Measurements from ENCODE around the gene SCD5.

SCD5 gene

DNA sequence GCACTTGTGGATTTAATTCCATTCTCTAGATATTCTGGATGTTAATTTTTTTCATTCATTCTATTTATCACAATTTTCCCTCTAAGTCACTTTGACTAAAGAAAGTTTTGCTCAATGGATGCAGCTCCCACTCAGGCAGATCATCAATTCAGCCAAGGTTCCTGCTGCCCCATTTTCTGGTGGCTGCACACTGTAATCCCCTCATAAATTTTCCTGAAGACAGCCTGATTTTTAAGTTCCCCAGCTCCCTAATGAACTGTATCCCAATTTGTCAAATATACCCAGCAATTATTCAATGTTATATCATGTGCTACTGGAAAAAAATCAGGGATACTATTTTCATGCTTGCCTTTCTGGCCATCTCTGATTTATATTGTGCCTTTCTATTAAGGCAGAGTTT is 61.2 kb downstream of the SCD5 start:
- in situ Hi-C loops (cut with HindIII; ENCODE audit: low sequenced_read_pairs): no loop called here

DNA sequence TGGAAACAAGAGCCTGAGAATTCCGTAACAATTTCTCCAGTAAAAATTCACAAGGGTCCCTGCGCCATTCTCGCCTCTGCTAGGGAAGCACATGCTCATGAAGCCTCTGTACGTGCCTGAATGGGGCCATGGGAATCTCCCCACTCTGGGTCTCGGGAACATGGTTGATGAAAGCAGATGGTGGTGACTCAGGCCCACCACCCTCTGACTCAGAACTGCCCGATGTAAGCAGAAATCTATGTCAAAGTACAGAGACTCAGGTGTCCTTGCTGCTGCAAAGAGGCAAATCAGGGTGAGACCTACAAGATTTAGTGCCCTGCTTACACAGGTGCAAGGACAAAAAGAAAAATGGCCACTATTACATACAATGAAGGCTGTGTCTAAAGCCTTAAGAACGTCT is 65.0 kb downstream of the SCD5 start:
- in situ Hi-C loops (cut with HindIII; ENCODE audit: low sequenced_read_pairs): no loop called here

DNA sequence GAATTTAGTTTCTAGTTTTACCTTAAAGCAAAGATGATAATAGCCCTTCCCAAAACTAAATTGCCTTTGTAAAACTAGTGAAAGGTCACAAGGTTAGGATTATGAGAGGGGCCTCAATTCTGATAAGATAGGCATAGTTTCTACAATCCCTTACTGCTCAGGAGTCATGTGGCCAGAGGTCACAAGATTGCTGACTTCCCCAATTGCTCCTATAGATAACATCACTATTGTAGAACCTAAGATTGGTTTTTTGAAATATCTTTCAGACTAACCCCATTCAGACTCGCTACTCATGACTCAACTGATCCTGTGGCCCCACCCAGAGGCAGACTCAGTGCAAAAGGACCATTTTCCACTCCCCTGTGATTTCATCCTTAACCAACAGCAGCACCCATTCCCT is 70.3 kb downstream of the SCD5 start:
- in situ Hi-C loops (cut with HindIII; ENCODE audit: low sequenced_read_pairs): no loop called here

DNA sequence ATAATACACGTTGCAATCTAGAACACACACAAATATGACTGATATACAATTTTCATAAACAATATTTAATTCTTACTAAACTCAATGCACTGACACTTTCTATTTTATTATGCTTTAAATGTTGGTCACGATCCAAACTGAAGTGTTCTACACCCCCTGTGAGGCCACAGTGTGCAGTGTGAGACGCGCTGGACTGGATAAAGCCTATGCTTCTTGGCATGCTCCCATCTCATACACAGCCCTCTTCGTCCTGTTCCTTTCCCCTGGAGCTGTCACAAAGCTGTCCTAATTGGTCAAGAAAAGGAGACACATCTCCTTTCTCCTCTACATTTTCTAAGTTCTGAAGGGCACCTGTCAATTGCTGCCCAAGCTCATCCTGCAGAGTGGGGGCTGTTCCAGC is 72.0 kb downstream of the SCD5 start:
- in situ Hi-C loops (cut with HindIII; ENCODE audit: low sequenced_read_pairs): no loop called here

DNA sequence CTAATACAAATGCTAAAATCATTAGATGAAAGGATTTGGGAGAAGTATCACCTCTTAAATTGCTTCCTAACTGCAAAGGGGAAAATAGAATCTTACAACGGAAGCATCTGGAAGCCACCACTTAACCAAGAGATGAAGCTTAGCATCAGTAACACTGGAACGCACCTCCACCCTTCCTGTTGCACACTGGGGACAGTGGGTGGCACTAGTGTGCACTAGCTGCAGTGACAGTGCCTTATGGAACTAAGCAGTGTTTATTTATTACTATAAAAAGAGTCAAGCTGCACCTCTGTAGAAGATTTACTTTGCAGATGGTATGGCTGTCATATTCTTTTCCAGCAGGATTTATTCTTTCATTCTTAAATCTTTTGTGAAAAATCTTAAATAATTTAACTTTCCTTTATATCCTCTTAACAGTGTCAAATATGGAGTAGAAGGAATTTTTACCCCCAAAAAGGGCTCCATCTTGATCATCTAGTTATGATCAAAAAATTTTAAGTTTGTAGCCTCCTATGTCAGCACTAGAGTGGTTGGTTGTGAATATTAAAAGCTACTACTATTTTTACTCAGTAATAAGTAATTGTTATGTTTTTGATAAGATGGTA is 76.7 kb downstream of the SCD5 start:
- in situ Hi-C loops (cut with HindIII; ENCODE audit: low sequenced_read_pairs): no loop called here

DNA sequence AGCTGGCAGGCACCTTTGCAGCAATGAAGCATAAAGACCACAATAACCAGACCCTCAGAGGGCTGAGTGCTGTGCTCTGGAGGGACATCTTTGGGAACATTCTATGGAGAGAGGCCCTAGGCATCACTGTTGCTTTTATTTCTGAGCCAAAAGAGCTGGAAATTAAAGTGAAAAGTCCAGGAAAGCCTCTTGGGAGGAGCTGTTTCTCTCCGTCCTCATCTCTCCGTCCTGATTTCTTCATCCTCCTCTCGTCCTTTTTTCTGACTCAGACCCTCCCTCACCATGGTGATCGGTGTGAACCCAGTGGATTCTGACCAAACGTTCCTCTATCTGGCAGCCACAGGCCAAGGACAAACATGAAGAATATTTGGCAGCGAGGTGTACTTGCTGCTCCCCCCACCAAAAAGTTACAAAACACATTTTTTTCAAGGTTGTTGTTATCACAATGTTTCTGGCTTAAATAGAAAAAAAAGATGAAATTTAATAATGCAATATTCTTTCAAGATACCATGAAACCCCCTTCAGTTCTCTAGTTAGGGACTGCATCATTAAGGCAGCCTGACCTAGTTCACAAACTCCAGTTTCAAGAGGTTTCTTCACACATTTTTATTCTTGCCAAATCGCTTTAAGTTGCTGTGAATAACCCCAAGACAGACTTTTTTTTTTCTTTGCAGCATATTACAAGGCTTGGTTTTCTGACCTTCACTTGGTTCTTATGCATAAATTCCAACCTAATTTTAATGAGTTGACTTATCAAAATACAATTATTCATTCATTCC is 80.2 kb downstream of the SCD5 start:
- in situ Hi-C loops (cut with HindIII; ENCODE audit: low sequenced_read_pairs): no loop called here

DNA sequence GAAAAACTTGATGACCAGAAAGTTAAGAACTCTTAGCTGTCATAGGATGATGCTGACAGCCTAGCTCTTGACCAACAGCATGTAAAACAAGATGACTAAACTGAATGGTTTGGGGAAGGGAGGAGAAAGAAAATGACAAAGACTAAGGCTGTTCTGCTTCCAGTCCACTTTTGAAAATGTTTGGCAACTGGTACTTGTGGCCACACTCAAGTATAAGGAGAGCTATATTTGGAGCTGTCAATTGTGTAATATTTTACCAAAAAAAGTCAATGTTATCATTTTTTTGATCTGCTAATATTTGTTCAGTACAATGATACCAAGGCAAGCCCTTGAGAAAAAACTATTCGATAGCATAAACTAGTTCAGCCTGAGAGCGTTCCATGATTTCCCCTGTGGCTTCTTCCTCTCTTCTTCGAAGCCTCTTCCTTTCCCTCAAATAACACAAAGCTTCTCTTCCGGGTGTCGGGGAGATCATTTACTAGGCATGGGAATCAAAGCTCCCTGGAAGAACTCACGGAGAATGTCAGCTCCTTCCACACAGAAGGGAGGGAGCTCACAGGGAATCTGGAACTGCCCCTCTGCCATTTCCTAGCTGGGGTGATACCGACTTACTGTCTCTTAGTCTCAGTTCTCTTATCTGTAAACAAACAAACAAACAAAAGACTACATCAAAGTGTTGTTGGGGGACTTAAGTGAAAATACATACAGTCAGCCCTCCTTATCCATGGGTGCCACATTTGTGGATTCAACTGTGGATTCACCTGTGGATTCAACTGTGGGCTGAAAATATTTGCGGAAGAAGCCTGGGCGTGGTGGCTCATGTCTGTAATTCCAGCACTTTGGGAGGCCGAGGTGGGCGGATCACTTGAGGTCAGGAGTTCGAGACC is 82.6 kb downstream of the SCD5 start:
- in situ Hi-C loops (cut with HindIII; ENCODE audit: low sequenced_read_pairs): no loop called here

DNA sequence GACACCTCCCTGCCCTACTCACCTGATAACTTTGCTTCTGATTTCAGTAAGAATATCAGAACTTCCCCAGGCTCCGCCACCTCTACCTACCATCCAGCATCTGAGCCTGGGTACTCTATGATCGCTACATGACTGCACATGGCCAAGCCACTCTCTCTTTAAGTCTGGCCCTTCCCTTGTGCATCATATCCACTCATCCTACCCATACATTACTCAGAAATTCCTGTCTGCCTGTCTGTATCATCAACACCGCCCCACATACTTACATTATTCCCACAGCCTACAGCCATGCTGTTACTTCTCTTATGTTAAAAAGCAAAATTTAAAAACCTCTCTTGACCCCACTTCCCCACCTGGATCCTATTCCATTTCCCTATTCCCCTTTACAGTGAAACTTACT is 84.7 kb downstream of the SCD5 start:
- in situ Hi-C loops (cut with HindIII; ENCODE audit: low sequenced_read_pairs): no loop called here

DNA sequence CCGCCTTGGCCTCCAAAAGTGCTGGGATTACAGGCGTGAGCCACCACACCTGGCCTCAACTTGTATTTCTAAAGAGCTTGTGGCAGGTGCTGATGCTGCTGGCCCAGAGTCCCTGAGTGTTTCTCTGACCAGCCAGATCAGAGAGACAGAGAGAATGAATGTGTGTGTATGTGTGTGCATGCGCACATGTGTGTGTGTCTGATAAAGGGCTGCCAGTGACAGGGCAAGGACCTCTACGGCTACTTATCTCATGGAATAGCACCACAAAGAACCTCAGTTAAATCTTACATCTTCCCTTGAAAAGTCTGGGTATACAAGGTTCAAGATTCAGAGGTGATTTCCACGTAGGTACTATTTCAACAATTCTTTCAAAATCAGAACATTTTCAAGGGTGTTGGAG is 86.0 kb downstream of the SCD5 start:
- in situ Hi-C loops (cut with HindIII; ENCODE audit: low sequenced_read_pairs): no loop called here

DNA sequence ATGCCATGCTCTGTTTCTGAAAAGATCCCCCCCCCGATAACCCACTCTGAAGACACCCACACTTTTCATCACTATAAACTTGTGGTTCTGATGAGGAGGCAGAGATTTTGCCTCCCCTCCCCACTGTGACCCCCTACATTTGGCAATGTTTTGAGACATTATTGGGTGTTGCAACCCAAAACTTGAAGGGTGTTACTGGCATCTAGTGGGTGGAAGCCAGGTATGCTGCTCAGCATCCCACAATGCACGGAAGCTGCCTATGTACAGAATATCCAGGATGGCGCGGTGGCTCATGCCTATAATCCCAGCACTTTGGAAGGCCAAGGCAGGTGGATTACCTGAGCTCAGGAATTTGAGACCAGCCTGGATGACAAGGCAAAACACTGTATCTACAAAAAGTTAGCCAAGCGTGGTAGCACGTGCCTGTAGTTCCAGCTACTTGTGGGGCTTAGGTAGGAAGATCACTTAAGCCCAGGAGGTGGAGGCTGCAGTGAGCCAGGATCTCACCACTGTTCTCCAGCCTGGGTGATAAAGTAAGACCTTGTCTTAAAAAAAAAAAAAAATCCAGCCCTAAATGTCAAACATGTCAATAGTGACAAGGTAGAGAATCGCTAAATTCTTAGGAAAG is 87.3 kb downstream of the SCD5 start:
- in situ Hi-C loops (cut with HindIII; ENCODE audit: low sequenced_read_pairs): no loop called here

DNA sequence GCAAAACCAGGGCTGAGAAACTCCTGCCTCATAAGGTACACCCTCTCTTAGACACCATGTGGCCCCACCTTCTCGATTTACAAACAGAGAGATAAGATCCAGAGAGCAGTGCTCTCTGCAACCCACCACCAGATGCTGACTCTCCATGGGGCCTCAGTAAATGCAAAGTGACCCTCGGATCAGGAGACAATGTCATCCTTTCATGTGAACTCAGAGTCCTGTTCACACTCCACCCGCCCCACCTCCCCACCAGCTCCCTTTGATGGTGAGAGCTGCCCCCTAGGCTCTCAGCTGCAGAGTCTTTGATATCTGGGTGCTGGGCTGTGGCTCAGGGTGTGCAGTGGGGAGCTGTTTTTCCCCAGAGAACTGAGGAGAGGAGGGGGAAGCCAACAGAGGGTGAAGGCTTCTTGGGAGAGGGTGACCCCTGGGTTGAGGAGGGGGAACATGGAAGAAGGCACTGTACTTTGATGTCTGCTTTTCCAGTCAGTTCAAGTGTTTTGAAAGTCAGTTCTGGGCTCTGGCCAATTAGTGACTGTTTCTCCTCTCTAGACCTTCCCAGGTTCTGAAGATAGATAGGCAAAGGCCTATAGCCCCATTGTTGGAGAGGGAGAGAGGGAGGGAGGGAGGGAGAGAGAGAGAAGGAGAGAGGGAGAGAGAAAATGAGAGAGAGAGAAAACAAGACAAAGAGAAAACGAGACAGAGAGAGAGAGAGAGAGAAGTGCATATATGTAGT is 88.2 kb downstream of the SCD5 start:
- in situ Hi-C loops (cut with HindIII; ENCODE audit: low sequenced_read_pairs): no loop called here

DNA sequence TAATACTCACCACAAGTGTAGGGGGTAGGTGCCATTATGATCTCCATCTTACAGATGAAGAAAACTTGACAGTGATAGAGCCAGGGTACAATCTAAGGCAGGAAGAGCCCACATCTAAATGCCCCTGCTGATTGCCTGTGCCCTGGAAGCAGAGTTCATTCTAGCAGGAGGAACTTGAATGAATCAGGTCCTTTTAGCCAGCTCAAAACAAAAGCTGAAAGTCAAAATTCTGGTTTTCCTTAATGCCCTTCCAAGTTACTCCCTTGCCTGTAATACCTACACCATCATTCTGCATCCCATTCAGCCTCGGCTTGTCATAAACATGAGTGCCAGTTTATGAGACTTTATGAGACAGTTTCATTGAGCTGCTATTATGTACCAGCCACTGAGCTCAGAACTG is 89.6 kb downstream of the SCD5 start:
- in situ Hi-C loops (cut with HindIII; ENCODE audit: low sequenced_read_pairs): no loop called here

DNA sequence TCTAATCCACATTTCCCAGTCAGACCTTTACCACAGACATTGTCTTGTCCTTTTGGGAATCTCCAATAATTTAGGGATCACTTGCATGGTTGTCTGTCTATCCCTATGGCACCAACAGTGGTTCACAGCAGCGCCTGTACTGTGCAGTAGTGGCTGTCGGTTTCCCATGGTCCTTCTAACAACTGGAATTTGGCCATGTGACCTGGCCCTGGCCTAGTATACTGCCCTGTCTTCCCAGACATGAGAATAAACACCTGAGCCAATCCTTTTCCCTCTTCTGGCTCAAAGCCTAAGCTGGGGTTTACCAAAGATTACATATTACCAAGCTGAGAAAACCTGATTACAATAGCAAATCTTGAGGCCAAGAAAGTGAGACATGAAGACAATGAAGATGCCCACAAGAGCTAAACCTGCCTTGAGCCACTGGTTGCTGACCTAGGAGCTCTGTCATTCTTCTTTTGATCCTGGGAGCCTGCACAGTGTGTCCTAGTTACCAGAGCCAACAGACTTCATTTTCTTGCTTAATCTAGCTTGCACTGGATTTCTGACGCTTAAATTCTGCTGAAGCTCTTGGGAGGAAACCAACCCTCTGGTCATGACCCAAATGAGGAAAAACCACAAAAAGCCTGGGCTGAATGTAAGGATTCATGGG is 92.1 kb downstream of the SCD5 start:
- in situ Hi-C loops (cut with HindIII; ENCODE audit: low sequenced_read_pairs): no loop called here

DNA sequence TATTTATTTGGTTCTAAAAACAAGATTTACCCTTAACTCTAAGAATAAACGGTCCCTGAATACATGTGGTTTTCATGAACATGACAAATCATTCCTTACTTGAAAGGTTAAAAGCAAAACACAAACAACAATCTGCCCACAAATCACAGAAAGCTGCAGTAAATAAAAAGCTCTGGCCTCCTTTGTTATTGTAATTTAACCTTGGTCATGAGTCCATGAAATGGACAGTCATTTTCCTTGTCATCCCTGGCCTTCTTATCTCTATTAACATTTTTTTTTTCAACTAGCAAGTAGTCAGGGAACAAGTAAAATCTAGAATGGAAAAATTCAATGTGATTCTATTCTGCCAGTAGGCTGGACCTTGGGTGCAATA is 92.7 kb downstream of the SCD5 start:
- in situ Hi-C loops (cut with HindIII; ENCODE audit: low sequenced_read_pairs): no loop called here

DNA sequence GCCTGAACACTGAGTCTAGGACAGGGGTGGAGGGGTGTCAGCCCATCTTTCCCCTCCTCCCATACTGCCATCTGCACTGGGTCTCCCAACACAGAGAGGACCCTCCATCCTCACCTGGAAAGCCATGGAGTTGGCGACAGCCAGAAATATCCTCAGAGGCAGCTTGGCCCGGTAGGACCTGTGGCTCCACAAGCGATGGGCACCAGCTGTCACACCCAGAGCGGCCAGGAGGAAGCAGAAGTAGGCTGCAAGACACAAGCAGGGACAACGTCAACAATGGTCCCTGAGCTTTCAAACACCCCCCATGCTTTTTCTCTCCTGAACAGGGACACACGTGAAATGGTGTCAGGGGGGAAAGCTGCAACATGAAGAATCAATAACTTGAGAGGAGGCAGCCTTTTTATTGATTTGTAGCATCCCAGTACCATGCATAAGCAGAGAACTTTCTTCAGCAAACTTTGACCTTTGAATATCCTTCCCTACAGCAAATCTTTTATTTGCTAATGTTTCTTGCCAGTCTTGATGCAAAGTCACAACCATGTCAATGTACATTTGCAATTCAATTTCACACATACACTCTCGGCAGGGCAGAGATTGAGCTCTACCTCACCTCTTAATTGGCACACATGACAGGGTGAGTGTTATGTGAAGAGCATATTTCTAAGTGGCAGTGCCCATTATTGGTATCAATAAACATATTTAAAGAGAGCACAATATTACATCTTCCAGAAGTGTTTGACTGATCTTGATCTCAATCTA is 93.2 kb downstream of the SCD5 start:
- in situ Hi-C loops (cut with HindIII; ENCODE audit: low sequenced_read_pairs): no loop called here

DNA sequence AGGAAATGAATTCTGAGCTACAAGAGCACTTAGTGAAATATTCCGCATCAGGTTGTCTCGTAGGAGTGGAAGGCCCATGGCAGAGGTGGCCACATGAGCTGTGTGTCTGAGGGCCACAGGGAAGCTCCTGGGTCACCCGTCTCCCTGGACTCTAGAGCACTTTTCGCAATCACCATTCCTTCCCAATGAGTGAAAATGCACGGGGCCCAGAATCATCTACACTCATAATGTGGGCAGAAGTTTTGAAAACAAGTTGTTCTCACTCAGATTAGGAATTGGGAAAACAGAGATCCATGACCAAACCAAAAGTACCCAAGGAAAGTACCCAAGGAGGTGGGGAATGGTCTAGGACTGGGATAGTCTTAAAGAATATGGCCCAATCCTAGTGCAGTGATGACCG is 94.4 kb downstream of the SCD5 start:
- in situ Hi-C loops (cut with HindIII; ENCODE audit: low sequenced_read_pairs): no loop called here

DNA sequence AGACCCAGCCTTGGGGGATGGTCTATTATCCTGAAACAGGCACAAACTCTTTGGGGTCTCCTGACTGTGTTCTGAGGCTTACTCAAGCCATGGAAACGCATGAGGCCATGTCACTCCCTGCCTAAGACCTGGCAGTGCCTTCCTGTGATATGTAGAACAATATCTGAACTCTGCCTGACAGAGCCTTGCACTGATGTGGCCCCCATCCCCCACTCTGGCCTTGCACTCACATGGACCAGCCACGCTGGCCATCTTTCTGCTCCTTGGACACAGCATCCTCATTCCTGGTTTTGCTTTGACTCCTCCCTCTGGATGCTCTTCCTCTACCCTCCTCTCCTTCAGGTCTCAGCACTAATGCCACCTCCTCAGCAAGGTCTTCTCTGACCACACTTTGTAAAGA is 100.2 kb downstream of the SCD5 start:
- in situ Hi-C loops (cut with HindIII; ENCODE audit: low sequenced_read_pairs): no loop called here

DNA sequence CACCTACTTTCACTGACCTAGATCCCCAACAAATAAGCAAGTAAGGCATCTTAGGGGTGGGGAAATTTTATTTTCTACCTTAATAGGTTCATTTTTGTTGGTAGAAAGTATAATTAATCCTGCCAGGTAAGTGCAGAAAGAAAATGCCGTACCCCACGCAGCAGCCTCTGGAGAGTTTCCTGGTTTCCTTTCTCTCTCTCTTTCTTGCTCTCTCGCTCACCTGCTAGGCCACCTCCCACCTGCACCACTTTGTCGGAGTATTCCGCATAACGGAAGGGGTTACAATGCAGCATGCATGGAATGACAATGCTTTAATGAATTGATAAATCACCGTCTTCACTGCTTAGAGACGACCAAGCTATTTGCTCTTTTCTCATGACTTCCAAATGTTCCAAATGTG is 101.0 kb downstream of the SCD5 start:
- in situ Hi-C loops (cut with HindIII; ENCODE audit: low sequenced_read_pairs): no loop called here

DNA sequence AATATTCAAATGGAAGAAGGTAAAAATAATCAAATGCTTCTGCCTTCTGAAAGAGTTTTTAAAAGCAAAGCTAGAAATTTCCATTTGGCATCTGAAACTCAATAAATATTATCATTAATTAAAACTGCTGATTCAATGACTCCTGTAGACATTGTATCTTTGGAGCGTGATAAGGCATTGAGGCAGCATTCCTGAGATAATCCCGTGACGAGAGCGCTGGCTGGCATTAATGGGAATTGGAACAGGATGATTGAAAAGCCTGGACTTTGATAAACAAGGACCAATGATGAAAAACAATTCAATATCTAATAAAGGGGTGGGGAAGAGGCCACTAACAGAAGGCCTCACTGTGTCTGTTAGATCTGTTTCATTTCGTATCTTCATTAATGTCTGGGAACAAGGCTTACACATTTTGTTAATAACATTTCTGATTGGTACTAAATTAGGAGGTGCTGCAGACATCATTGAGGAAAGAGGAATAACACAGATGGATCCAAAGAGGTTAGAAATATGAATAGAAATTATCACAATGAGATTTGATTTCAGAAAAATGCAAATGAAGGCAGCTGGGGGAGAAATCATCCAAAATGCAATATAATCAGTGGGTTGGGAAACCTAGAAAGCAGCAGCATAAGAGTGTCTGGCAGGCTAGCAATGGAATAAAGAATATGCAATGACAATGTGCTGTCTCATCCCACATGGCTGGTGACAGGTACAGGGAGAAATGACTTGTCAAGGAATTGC is 102.3 kb downstream of the SCD5 start:
- in situ Hi-C loops (cut with HindIII; ENCODE audit: low sequenced_read_pairs): no loop called here

All from DLD1 (cell line).